Nephron progenitor cell (in vitro differentiated cells): ENCODE data around the gene COA7.
A peak's percentile ranks its signal among the peaks of the same experiment; 100 is the strongest.

Experiments used
- DNase-seq: peaks from one replicate; pipeline ENCODE4 v3.0.0; 2021
- H3K27ac Mint-ChIP-seq: 2 replicates; pipeline ENCODE4 v1.8.0; 2021; ENCODE audit warnings: mild to moderate bottlenecking, moderate library complexity, mixed read lengths
- H3K27me3 Mint-ChIP-seq: 2 replicates; pipeline ENCODE4 v1.8.0; 2021; ENCODE audit warnings: mild to moderate bottlenecking, low read depth, mixed read lengths; ENCODE audit not compliant: poor library complexity
- H3K36me3 Mint-ChIP-seq: 2 replicates; pipeline ENCODE4 v1.8.0; 2021; ENCODE audit warnings: low read depth, mixed read lengths
- H3K4me1 Mint-ChIP-seq: 2 replicates; pipeline ENCODE4 v1.8.0; 2021; ENCODE audit warnings: mixed read lengths
- H3K4me3 Mint-ChIP-seq: 2 replicates; pipeline ENCODE4 v1.8.0; 2021; ENCODE audit warnings: mild to moderate bottlenecking, moderate library complexity, mixed read lengths
- H3K9me3 Mint-ChIP-seq: 2 replicates; pipeline ENCODE4 v1.8.0; 2021; ENCODE audit warnings: mild to moderate bottlenecking, moderate library complexity, mixed read lengths
- TF ChIP-seq, protein P1 (sequence below): fragments of 200-600 bp; sonication (generic); IDR thresholded peaks from 2 replicates; pipeline ENCODE4 v1.5.0; 2021; ENCODE audit warnings: antibody characterized with exemption

COA7 gene

GRCh38 chr1:52707927-52708655, 9.9 kb upstream of the COA7 start:
- Mint-ChIP-seq H3K9me3 (no peaks in the 10 kb centered on the region), H3K27ac (peak overlapping the region; percentile 41), H3K36me3 (no peaks in the 10 kb centered on the region), H3K4me1 (peaks cover 35% of the 10 kb centered on the region), H3K4me3 (no peak overlapping the region), H3K27me3 (peaks cover 35% of the 10 kb centered on the region)
- no peak for DNase-seq
- TF ChIP-seq, protein P1, sequence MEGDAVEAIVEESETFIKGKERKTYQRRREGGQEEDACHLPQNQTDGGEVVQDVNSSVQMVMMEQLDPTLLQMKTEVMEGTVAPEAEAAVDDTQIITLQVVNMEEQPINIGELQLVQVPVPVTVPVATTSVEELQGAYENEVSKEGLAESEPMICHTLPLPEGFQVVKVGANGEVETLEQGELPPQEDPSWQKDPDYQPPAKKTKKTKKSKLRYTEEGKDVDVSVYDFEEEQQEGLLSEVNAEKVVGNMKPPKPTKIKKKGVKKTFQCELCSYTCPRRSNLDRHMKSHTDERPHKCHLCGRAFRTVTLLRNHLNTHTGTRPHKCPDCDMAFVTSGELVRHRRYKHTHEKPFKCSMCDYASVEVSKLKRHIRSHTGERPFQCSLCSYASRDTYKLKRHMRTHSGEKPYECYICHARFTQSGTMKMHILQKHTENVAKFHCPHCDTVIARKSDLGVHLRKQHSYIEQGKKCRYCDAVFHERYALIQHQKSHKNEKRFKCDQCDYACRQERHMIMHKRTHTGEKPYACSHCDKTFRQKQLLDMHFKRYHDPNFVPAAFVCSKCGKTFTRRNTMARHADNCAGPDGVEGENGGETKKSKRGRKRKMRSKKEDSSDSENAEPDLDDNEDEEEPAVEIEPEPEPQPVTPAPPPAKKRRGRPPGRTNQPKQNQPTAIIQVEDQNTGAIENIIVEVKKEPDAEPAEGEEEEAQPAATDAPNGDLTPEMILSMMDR, result no peak

DNA sequence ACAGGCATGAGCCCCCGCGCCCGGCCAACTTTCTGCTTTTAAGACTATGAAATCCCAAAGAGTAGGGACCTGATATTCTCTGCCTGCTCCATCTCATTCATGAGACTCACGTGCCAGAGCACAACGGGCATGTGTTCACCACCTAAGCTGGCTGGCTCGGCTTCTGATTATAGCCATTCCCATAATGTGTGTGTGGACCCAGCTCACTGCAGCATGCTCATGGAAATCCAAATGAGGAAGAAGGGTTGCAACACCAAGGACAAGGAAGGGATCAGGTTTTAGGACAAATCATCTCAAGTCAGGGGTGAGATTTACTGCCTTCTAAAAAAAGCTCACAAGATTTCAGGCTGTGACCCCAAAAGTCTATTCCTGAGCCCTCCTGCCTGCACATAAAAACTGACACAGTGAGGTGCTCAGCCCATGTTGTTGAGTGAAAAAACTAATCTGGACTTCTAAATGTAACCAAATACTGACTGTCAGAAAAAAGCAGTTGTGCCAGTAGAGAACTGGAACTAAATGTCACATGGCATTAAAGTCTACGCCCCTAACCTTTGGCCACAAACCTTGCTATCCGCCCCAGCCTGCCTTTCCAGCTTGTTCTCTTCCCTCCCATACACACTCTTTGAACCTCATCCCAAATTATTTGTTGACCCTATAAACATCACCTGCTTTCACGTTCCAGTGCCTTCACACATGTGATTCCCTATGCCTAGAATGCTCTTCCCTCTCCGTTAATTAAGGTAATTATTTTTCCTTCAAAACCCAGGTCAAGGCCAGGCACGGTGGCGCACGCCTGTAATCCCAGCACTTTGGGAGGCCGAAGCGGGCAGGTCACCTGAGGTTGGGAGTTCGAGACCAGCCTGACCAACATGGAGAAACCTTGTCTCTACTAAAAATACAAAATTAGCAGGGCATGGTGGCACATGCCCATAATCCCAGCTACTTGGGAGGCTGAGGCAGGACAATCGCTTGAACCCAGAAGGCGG, 9.1 kb upstream of the COA7 start:
- Mint-ChIP-seq H3K36me3 (no peaks in the 10 kb centered on the region), H3K9me3 (no peaks in the 10 kb centered on the region), H3K27me3 (peaks cover 44% of the 10 kb centered on the region), H3K27ac (peak overlapping the region; percentile 24), H3K4me3 (no peak overlapping the region), H3K4me1 (peaks cover 41% of the 10 kb centered on the region)
- TF ChIP-seq, protein P1, result no peak
- no peak for DNase-seq

DNA sequence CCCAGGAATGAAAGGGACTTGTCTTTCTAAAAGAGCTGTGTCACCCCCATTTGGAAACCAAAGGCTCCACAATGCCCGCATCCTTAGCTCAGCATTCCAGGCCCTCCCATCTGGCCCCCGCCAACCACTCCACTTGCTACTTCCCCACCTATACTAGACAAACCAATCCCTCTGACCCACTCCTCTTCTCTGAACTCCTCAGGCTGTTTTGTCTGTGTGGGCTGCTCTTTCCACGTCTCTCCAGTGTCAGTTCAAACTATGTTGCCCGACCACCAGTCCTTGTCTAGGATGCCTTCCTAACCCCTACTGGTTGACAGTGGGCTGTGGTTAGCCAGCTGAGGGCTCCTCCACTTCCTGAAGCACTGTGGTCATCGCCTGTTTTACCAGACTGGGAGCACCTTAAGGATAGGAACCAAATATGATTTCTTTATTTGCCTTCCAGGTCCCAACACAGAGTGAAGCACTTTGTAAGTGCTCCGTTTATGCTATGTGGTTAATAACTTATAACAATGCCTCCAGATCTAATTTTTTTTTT, 8.1 kb upstream of the COA7 start:
- Mint-ChIP-seq H3K27ac (no peak overlapping the region), H3K36me3 (no peaks in the 10 kb centered on the region), H3K9me3 (no peaks in the 10 kb centered on the region), H3K4me1 (peaks cover 41% of the 10 kb centered on the region), H3K4me3 (no peak overlapping the region), H3K27me3 (peaks cover 44% of the 10 kb centered on the region)
- no peak for DNase-seq
- TF ChIP-seq, protein P1, result no peak

DNA sequence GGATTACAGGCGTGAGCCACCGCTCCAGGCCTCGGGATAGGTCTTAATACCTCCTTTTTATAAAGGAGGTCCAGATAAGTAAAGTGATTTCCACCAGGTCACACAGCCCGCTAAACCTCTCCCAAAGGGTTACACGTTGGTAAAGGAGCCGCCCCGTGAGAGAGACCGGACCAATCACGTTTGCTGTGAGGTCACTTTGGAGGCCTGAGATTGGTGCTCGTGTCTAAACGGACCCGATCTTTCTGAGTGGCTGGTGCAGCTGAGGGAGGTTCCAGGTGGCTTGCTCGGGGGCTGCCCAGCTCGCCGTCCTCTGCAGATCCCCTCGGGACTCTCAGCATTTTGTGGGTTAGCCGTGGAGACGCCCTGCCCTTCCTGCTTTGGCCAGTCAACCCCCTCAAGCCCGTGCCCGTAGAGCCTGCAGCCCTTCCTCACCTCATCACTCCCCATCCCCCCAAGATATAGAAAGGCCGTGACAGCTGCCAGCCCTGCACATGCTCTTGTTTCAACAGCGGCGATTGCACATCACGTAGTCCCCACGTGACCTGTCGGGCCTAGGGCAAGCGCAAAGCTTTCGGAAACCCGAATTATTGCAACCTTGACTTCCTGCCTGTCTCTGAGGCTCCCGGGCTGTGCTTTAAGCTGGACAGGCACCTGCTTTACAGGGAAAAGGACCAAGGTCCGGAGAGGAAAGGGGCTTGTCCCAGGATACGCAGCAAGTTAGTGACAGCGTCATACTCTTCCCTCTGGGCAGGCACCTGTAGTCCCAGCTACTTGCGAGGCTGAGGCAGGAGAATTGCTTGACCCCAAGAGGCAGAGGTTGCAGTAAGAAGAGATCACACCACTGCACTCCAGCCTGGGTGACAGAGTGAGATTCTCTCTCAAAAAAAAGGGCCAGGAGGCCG, 5.0 kb upstream of the COA7 start:
- Mint-ChIP-seq H3K4me1 (peaks cover 32% of the 10 kb centered on the region), H3K36me3 (peaks cover under 1% of the 10 kb centered on the region), H3K27ac (peak overlapping the region; percentile 91), H3K27me3 (peaks cover 55% of the 10 kb centered on the region), H3K4me3 (peak overlapping the region; percentile 91), H3K9me3 (peaks cover under 1% of the 10 kb centered on the region)
- TF ChIP-seq, protein P1, result no peak
- peak; percentile 78 for DNase-seq

GRCh38 chr1:52695627-52696026, 2.5 kb downstream of the COA7 start:
- Mint-ChIP-seq H3K27me3 (peaks cover 22% of the 10 kb centered on the region), H3K9me3 (peaks cover 11% of the 10 kb centered on the region), H3K4me1 (peaks cover 10% of the 10 kb centered on the region), H3K4me3 (no peak overlapping the region), H3K27ac (no peak overlapping the region), H3K36me3 (peaks cover 55% of the 10 kb centered on the region)
- DNase-seq, result no peak
- TF ChIP-seq, protein P1, result no peak
